ENCODE results near the gene TICAM1.

DNA sequence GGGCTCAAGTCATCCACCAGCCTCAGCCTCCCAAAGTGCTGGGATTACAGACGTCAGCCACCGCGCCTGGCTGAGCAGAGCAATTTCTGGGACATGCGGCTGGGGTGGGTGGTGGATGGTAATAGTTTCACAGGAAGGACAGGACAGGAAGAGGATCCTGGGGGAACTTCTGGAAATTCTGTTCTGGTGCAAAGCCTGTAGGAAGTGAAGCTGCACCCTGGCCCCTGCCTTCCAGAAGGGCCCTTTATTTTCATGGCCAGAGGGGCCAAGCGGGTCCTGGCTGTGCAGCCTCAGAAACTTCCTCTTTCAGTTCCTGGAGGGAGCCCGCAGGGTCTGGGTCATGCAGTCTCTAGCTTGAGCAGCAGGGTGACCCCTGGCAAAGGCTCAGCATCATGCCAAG, 24.3 kb downstream of the TICAM1 start:
- TF ChIP-seq, protein P1, sequence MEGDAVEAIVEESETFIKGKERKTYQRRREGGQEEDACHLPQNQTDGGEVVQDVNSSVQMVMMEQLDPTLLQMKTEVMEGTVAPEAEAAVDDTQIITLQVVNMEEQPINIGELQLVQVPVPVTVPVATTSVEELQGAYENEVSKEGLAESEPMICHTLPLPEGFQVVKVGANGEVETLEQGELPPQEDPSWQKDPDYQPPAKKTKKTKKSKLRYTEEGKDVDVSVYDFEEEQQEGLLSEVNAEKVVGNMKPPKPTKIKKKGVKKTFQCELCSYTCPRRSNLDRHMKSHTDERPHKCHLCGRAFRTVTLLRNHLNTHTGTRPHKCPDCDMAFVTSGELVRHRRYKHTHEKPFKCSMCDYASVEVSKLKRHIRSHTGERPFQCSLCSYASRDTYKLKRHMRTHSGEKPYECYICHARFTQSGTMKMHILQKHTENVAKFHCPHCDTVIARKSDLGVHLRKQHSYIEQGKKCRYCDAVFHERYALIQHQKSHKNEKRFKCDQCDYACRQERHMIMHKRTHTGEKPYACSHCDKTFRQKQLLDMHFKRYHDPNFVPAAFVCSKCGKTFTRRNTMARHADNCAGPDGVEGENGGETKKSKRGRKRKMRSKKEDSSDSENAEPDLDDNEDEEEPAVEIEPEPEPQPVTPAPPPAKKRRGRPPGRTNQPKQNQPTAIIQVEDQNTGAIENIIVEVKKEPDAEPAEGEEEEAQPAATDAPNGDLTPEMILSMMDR (IDR thresholded peaks at IDR 0.05): no peak
- no peak for TF ChIP-seq POLR2A (IDR thresholded peaks at IDR 0.05)
- TF ChIP-seq POLR2AphosphoS5 (IDR thresholded peaks at IDR 0.05): no peak

Data from breast epithelium (tissue), 3 donors.